SK-N-SH (cell line): ENCODE measurements around the gene ARIH2. TPM values are rescaled to one million over a fixed set of nuclear protein-coding genes. Genes with fewer than 3 reads are reported as not detected.
A peak's percentile ranks its signal among the peaks of the same experiment; 100 is the strongest.

ENCODE experiments used
- CTCF ChIA-PET: fragments of 300-600, 350-600 bp; formaldehyde crosslinking; extraction: SDS; loops from one replicate; lab custom pipeline; 2021; lab: Yijun Ruan, JAX
- POLR2A ChIA-PET: fragments of 350-600 bp; sonication (Branson Sonifier 250); formaldehyde crosslinking; extraction: SDS; loops from one replicate; lab custom pipeline; 2020; ENCODE audit warnings: antibody characterized with exemption, inconsistent platforms; lab: Yijun Ruan, JAX
- DNase-seq: peaks from one replicate; pipeline ENCODE4 v3.0.0; 2012
- H2AFZ ChIP-seq: fragments of 200-600 bp; sonication (generic); 2 replicates; pipeline ENCODE4 v1.8.1; 2016; ENCODE audit warnings: antibody characterized with exemption, mild to moderate bottlenecking, low read depth
- H3F3A ChIP-seq: fragments of 200-600 bp; sonication (generic); replicated peaks from 2 replicates; pipeline ENCODE3; 2016; ENCODE audit warnings: antibody characterized with exemption, mild to moderate bottlenecking; ENCODE audit not compliant: insufficient read depth
- H3K27ac ChIP-seq, 2 experiments: fragments of 200-500 bp in 1 of 2; fragments of 200-600 bp in 1 of 2; sonication (Bioruptor generic) in 1 of 2; sonication (generic), shearing (Covaris generic) in 1 of 2; 2 replicates each; pipeline versions ENCODE4 v1.5.1 to v1.6.1; 2014 to 2016; ENCODE audit warnings: low read depth in 2 of 2, inconsistent platforms in 1 of 2, low read length in 1 of 2, mild to moderate bottlenecking in 1 of 2, mixed read lengths in 1 of 2
- H3K27me3 ChIP-seq: fragments of 200-600 bp; sonication (generic), shearing (Covaris generic); 2 replicates; pipeline ENCODE4 v1.6.1; 2016; ENCODE audit warnings: mixed run types; ENCODE audit not compliant: insufficient read depth
- H3K36me3 ChIP-seq, 2 experiments: fragments of 200-500 bp in 1 of 2; fragments of 200-600 bp in 1 of 2; sonication (Bioruptor generic) in 1 of 2; sonication (generic) in 1 of 2; replicated peaks in 1 of 2; 2 replicates each; pipeline versions ENCODE3 to v1.5.1; 2014 to 2016; ENCODE audit warnings: low read length in 1 of 2, mild to moderate bottlenecking in 1 of 2; ENCODE audit not compliant: insufficient read depth in 2 of 2, control insufficient read depth in 1 of 2
- H3K4me1 ChIP-seq, 2 experiments: fragments of 200-500 bp in 1 of 2; fragments of 200-600 bp in 1 of 2; sonication (Bioruptor generic) in 1 of 2; sonication (generic), shearing (Covaris generic) in 1 of 2; 2 replicates each; pipeline versions ENCODE4 v1.5.1 to v1.6.1; 2014 to 2016; ENCODE audit warnings: low read depth in 1 of 2, low read length in 1 of 2, mixed run types in 1 of 2; ENCODE audit not compliant: insufficient read depth in 2 of 2, control insufficient read depth in 1 of 2
- H3K4me2 ChIP-seq: fragments of 200-600 bp; sonication (generic), shearing (Covaris generic); 2 replicates; pipeline ENCODE4 v1.6.1; 2017; ENCODE audit warnings: mixed run types
- H3K4me3 ChIP-seq, 2 experiments: fragments of 200-500 bp in 1 of 2; fragments of 200-600 bp in 1 of 2; sonication (Bioruptor generic) in 1 of 2; sonication (generic), shearing (Covaris generic) in 1 of 2; 2 replicates each; pipeline versions ENCODE4 v1.5.1 to v1.8.1; 2014 to 2016; ENCODE audit warnings: low read depth in 2 of 2, inconsistent platforms in 1 of 2, low read length in 1 of 2, mild to moderate bottlenecking in 1 of 2, mixed read lengths in 1 of 2, moderate library complexity in 1 of 2
- H3K79me2 ChIP-seq: fragments of 200-600 bp; sonication (generic); 2 replicates; pipeline ENCODE4 v1.8.1; 2017; ENCODE audit warnings: mild to moderate bottlenecking; ENCODE audit not compliant: insufficient read depth
- H3K9ac ChIP-seq: fragments of 200-600 bp; sonication (generic); 2 replicates; pipeline ENCODE4 v1.6.1; 2017; ENCODE audit warnings: mixed run types
- H3K9me2 ChIP-seq: fragments of 200-600 bp; sonication (generic); 2 replicates; pipeline ENCODE4 v1.6.1; 2017; ENCODE audit warnings: mixed run types
- H3K9me3 ChIP-seq: fragments of 200-600 bp; sonication (generic); 2 replicates; pipeline ENCODE4 v1.6.1; 2017; ENCODE audit warnings: mixed run types, mild to moderate bottlenecking, moderate library complexity
- H4K20me1 ChIP-seq: fragments of 200-600 bp; sonication (generic); 2 replicates; pipeline ENCODE4 v1.6.1; 2017; ENCODE audit warnings: mild to moderate bottlenecking, mixed run types; ENCODE audit not compliant: insufficient read depth
- ELF1 ChIP-seq: IDR thresholded peaks from 2 replicates; pipeline ENCODE4 v1.4.0; 2012
- EP300 ChIP-seq, 2 experiments: IDR thresholded peaks; 2 replicates each; pipeline versions ENCODE4 v1.4.0 to v1.6.1; 2012; ENCODE audit warnings: borderline replicate concordance in 1 of 2, low read depth in 1 of 2, low read length in 1 of 2
- FOSL2 ChIP-seq: IDR thresholded peaks from 2 replicates; pipeline ENCODE4 v1.4.0; 2012; ENCODE audit warnings: low read depth, mild to moderate bottlenecking, moderate library complexity, borderline replicate concordance
- FOXM1 ChIP-seq: IDR thresholded peaks from 2 replicates; pipeline ENCODE4 v1.4.0; 2012; ENCODE audit warnings: low read depth, mild to moderate bottlenecking
- MEF2A ChIP-seq: IDR thresholded peaks from 2 replicates; pipeline ENCODE4 v1.4.0; 2012; ENCODE audit warnings: low read depth, borderline replicate concordance
- SMC3 ChIP-seq: IDR thresholded peaks from 2 replicates; pipeline ENCODE4 v1.6.1; 2012; ENCODE audit warnings: low read depth, low read length, improper control_type of control experiment
- WGBS: methylation state at CpG from one replicate; pipeline ENCODE4 v1.1.6; 2017; ENCODE audit warnings: low lambda C conversion rate; 5-methylcytosine and 5-hydroxymethylcytosine counted together
- polyA plus RNA-seq, 3 experiments: library from polyadenylated mRNA; depleted of rRNA; stranded (reverse); fragments of >200 nt; gene quantifications; 2 replicates each; pipeline ENCODE4 v1.2.3, GENCODE V29; 2012
- TF ChIP-seq, protein P1 (sequence below): fragments of 200-600 bp; sonication (generic); IDR thresholded peaks from 2 replicates; pipeline ENCODE4 v1.6.1; 2017; ENCODE audit warnings: antibody characterized with exemption, mild to moderate bottlenecking, moderate library complexity
- TF ChIP-seq, protein P2 (sequence below): fragments of 150-350 bp; IDR thresholded peaks from 2 replicates; pipeline ENCODE4 v1.6.1; 2016; ENCODE audit warnings: mild to moderate bottlenecking, low read depth, low read length
- TF ChIP-seq, protein P3 (sequence below): IDR thresholded peaks from 2 replicates; pipeline ENCODE4 v1.4.0; 2012; ENCODE audit warnings: low read depth

Gene ARIH2
- polyA plus RNA-seq, 1 of the 3 experiments (the other 2 are of a cell fraction) = 69.7 TPM

DNA sequence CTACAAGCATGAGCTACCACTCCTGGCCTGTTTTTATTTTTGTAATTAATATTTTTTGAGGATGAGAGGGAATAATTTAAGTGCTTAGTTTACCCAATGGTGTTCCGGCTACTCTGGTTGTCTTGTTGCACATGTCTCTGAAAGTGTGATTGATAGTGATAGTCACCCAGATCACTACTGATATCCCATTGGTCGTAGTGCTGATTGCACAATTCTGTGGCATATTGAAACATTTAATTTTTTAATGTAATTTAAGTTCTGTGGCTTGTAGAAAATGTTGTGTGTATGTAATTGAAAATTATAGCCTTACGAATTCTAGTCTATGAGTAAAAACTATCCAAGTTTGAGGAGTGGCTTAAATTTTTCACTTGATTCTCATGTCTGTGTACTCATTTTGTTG lies 11.9 kb downstream of the ARIH2 start:
- CTCF ChIA-PET = interaction anchor here (4.3 kb wide), 1 partner anchor 11 kb away, joined by 18 read pairs; the partner anchor contains the start of gene ARIH2
- Histone ChIP-seq H3K27ac (no peak overlapping the region), H3K9me3 (no peaks in the 10 kb centered on the region), H3K4me3 (no peak overlapping the region), H3K4me2 (no peak overlapping the region), H3K4me1 (peaks cover 13 to 24% of the 10 kb centered on the region in 2 experiments; a peak in 3 of 4 replicates), H3K9ac (no peak overlapping the region), H3K36me3 (peaks cover 46 to 47% of the 10 kb centered on the region in 2 experiments), H2AFZ (no peak overlapping the region), H3K79me2 (peaks cover 100% of the 10 kb centered on the region)
- POLR2A ChIA-PET = interaction anchor here (1.4 kb wide), 1 partner anchor 11 kb away, joined by 6 read pairs; no protein-coding TSS in a partner anchor
- no peak for DNase-seq
- 72% methylated on average over 3 of the region's 3 CpGs for WGBS
- TF ChIP-seq FOSL2 (no peak), EP300 (IDR thresholded peaks at IDR 0.05; ENCODE audit: borderline replicate concordance in 1 of 2, low read depth in 1 of 2, low read length in 1 of 2) (0 out of 4 replicates have a peak, but pooled peaks of 1 of the 2 experiments have one; percentile 9)
- TF ChIP-seq, all 33 proteins: peak for 1
- Histone ChIP-seq H4K20me1 (peaks cover 68% of the 10 kb centered on the region), H3F3A (peaks cover 19% of the 10 kb centered on the region), H3K27me3 (no peaks in the 10 kb centered on the region), H3K9me2 (no peaks in the 10 kb centered on the region)

DNA sequence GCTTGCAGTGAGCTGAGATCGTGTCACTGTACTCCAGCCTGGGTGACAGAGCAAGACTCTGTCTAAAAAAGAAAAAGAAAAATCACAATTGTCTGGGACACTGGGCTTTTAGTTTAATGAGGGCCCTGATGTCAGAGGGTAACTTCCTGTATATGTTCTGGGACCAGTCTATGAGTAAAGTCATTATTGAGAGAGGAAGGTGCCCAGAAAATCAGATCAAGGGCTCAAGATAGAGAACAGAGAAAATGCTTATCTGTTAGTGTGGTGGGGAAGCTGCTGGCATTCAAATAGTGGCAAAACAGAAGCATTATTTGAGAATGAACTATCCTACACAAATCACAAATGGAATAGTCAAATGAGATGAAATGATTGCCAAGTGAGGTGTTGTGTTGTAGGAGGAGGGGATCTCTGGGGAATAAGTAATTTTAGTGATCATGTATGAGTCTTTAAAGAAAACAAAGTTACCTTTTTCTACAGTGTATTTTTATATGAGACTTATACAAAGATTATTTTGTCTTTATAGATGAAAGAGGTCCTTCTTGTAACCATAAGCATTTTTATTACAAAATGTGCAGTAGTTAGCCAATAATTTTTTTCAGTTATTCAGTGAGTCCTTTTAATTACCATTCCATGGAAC lies 13.4 kb downstream of the ARIH2 start:
- Histone ChIP-seq H3F3A (peaks cover 19% of the 10 kb centered on the region), H3K9me2 (no peaks in the 10 kb centered on the region), H3K4me3 (no peak overlapping the region), H3K9me3 (no peaks in the 10 kb centered on the region), H3K79me2 (peaks cover 100% of the 10 kb centered on the region), H4K20me1 (peaks cover 54% of the 10 kb centered on the region), H3K27me3 (no peaks in the 10 kb centered on the region), H3K36me3 (peaks cover 36 to 49% of the 10 kb centered on the region in 2 experiments), H3K27ac (peak overlapping the region in 1 of 2 experiments; percentile 25; a peak in 1 of 4 replicates), H3K4me1 (peaks cover 12 to 19% of the 10 kb centered on the region in 2 experiments; a peak in 3 of 4 replicates), H2AFZ (no peak overlapping the region), H3K4me2 (no peak overlapping the region), H3K9ac (no peak overlapping the region)
- DNase-seq = peak; percentile 14
- TF ChIP-seq MEF2A (no peak), SMC3 (no peak), EP300 (IDR thresholded peaks at IDR 0.05; ENCODE audit: borderline replicate concordance in 1 of 2, low read depth in 1 of 2, low read length in 1 of 2) (no peak), FOXM1 (no peak), FOSL2 (no peak), ELF1 (no peak)
- TF ChIP-seq, protein P1, sequence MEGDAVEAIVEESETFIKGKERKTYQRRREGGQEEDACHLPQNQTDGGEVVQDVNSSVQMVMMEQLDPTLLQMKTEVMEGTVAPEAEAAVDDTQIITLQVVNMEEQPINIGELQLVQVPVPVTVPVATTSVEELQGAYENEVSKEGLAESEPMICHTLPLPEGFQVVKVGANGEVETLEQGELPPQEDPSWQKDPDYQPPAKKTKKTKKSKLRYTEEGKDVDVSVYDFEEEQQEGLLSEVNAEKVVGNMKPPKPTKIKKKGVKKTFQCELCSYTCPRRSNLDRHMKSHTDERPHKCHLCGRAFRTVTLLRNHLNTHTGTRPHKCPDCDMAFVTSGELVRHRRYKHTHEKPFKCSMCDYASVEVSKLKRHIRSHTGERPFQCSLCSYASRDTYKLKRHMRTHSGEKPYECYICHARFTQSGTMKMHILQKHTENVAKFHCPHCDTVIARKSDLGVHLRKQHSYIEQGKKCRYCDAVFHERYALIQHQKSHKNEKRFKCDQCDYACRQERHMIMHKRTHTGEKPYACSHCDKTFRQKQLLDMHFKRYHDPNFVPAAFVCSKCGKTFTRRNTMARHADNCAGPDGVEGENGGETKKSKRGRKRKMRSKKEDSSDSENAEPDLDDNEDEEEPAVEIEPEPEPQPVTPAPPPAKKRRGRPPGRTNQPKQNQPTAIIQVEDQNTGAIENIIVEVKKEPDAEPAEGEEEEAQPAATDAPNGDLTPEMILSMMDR = no peak
- TF ChIP-seq, protein P2, sequence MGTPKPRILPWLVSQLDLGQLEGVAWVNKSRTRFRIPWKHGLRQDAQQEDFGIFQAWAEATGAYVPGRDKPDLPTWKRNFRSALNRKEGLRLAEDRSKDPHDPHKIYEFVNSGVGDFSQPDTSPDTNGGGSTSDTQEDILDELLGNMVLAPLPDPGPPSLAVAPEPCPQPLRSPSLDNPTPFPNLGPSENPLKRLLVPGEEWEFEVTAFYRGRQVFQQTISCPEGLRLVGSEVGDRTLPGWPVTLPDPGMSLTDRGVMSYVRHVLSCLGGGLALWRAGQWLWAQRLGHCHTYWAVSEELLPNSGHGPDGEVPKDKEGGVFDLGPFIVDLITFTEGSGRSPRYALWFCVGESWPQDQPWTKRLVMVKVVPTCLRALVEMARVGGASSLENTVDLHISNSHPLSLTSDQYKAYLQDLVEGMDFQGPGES = no peak
- TF ChIP-seq, protein P3, sequence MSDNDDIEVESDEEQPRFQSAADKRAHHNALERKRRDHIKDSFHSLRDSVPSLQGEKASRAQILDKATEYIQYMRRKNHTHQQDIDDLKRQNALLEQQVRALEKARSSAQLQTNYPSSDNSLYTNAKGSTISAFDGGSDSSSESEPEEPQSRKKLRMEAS = no peak
- POLR2A ChIA-PET = no interaction called here
- CTCF ChIA-PET = interaction anchor here (0.9 to 4.3 kb wide), 2 partner anchors 12 to 13 kb away, joined by 3 to 18 read pairs; partner anchors contain the start of gene ARIH2
- 85% methylated on average over 1 of the region's 1 CpG for WGBS
